ENCODE measurements around the gene CLSTN2.

Gene CLSTN2

GRCh38 chr3:140243575-140243974 is 308.6 kb downstream of the CLSTN2 start:
- no peak for TF ChIP-seq CTCF (IDR thresholded peaks at IDR 0.05; ENCODE audit: low read depth, low read length)
- Histone ChIP-seq H3K27ac (no peak overlapping the region), H3K27me3 (ENCODE audit: insufficient read depth, low read depth, severe bottlenecking) (no peaks in the 10 kb centered on the region), H3K4me3 (ENCODE audit: low read depth, low read length) (no peak overlapping the region), H3K9me3 (ENCODE audit: severe bottlenecking) (no peaks in the 10 kb centered on the region), H3K36me3 (no peaks in the 10 kb centered on the region)
- DNase-seq: no peak

- Histone ChIP-seq H3K27me3 (ENCODE audit: insufficient read depth, low read depth, severe bottlenecking) (no peaks in the 10 kb centered on the region), H3K9me3 (ENCODE audit: severe bottlenecking) (no peaks in the 10 kb centered on the region), H3K4me3 (ENCODE audit: low read depth, low read length) (no peak overlapping the region), H3K36me3 (no peaks in the 10 kb centered on the region), H3K27ac (no peak overlapping the region)
- TF ChIP-seq CTCF (IDR thresholded peaks at IDR 0.05; ENCODE audit: low read depth, low read length): no peak
- no peak for DNase-seq
Observed at GRCh38 chr3:140244893-140245292, 309.9 kb downstream of the CLSTN2 start.

GRCh38 chr3:140246578-140246977 is 311.6 kb downstream of the CLSTN2 start:
- no peak for TF ChIP-seq CTCF (IDR thresholded peaks at IDR 0.05; ENCODE audit: low read depth, low read length)

GRCh38 chr3:140247775-140248174 is 312.8 kb downstream of the CLSTN2 start:
- H3K36me3 ChIP-seq: no peaks in the 10 kb centered on the region
- no peak overlapping the region for H3K4me3 ChIP-seq (ENCODE audit: low read depth, low read length)
- no peak for TF ChIP-seq CTCF (IDR thresholded peaks at IDR 0.05; ENCODE audit: low read depth, low read length)
- H3K9me3 ChIP-seq (ENCODE audit: severe bottlenecking): no peaks in the 10 kb centered on the region
- no peak overlapping the region for H3K27ac ChIP-seq
- no peak for DNase-seq
- no peaks in the 10 kb centered on the region for H3K27me3 ChIP-seq (ENCODE audit: insufficient read depth, low read depth, severe bottlenecking)

More at GRCh38 chr3:140246578-140246977, 311.6 kb downstream of the CLSTN2 start:
- H3K27ac ChIP-seq: no peak overlapping the region
- H3K36me3 ChIP-seq: no peaks in the 10 kb centered on the region
- H3K4me3 ChIP-seq (ENCODE audit: low read depth, low read length): no peak overlapping the region
- no peak for DNase-seq
- H3K27me3 ChIP-seq (ENCODE audit: insufficient read depth, low read depth, severe bottlenecking): no peaks in the 10 kb centered on the region
- H3K9me3 ChIP-seq (ENCODE audit: severe bottlenecking): no peaks in the 10 kb centered on the region

GRCh38 chr3:140249188-140249587 is 314.2 kb downstream of the CLSTN2 start:
- DNase-seq: no peak
- no peaks in the 10 kb centered on the region for H3K9me3 ChIP-seq (ENCODE audit: severe bottlenecking)
- H3K36me3 ChIP-seq: no peaks in the 10 kb centered on the region
- no peak for TF ChIP-seq CTCF (IDR thresholded peaks at IDR 0.05; ENCODE audit: low read depth, low read length)
- no peaks in the 10 kb centered on the region for H3K27me3 ChIP-seq (ENCODE audit: insufficient read depth, low read depth, severe bottlenecking)
- H3K4me3 ChIP-seq (ENCODE audit: low read depth, low read length): no peak overlapping the region
- H3K27ac ChIP-seq: no peak overlapping the region

Data from WERI-Rb-1 (cell line).